H1 (cell line): ENCODE results near the gene SH3GL2. TPM values are rescaled to one million over a fixed set of nuclear protein-coding genes. Genes with fewer than 3 reads are reported as not detected.

ENCODE experiments used
- CTCF ChIA-PET: fragments of 300-600 bp; sonication (Branson Sonifier 250); formaldehyde crosslinking; loops from one replicate; lab custom pipeline; 2021; ENCODE audit not compliant: partially characterized antibody; lab: Charles Lee
- POLR2A ChIA-PET: fragments of 300-600 bp; sonication (Branson Sonifier 250); formaldehyde crosslinking; loops from one replicate; lab custom pipeline; 2021; ENCODE audit warnings: inconsistent platforms; ENCODE audit not compliant: partially characterized antibody; lab: Charles Lee
- DNase-seq, 2 experiments: peaks; one replicate each; pipeline versions ENCODE4 v3.0.0 to v3.0.0-alpha.2; 2010 to 2022; ENCODE audit warnings: low spot score in 2 of 2, low read depth in 1 of 2, mixed read lengths in 1 of 2
- FAIRE-seq: peaks from 2 replicates; lab custom pipeline; 2011; peaks lifted over from hg19 to GRCh38; lab: Jason Lieb, UNC
- H2AFZ ChIP-seq: 2 replicates; pipeline ENCODE4 v1.8.1; 2012; ENCODE audit warnings: low read length, inconsistent platforms
- H2AK5ac ChIP-seq: 2 replicates; pipeline ENCODE4 v1.6.1; 2013; ENCODE audit warnings: low read depth, low read length
- H2BK120ac ChIP-seq: replicated peaks from 2 replicates; pipeline ENCODE3; 2013; ENCODE audit warnings: low read depth, low read length, inconsistent platforms
- H2BK12ac ChIP-seq: 2 replicates; pipeline ENCODE4 v1.6.1; 2013; ENCODE audit warnings: low read depth, low read length
- H2BK15ac ChIP-seq: 2 replicates; pipeline ENCODE4 v1.6.1; 2013; ENCODE audit warnings: low read length
- H2BK20ac ChIP-seq: 2 replicates; pipeline ENCODE4 v1.6.1; 2013; ENCODE audit warnings: low read length
- H2BK5ac ChIP-seq: 2 replicates; pipeline ENCODE4 v1.6.1; 2013; ENCODE audit warnings: low read depth, low read length
- H3K14ac ChIP-seq: 2 replicates; pipeline ENCODE4 v1.6.1; 2013; ENCODE audit warnings: inconsistent platforms; ENCODE audit not compliant: insufficient read length
- H3K18ac ChIP-seq: 2 replicates; pipeline ENCODE4 v1.6.1; 2013; ENCODE audit warnings: low read length; ENCODE audit errors: extremely low read depth
- H3K23ac ChIP-seq: 2 replicates; pipeline ENCODE4 v1.6.1; 2013; ENCODE audit warnings: inconsistent platforms; ENCODE audit not compliant: insufficient read length
- H3K23me2 ChIP-seq: 2 replicates; pipeline ENCODE4 v1.6.1; 2013; ENCODE audit warnings: low read depth, low read length
- H3K27ac ChIP-seq: 2 replicates; pipeline ENCODE4 v1.6.1; 2011; ENCODE audit warnings: low read depth, low read length, inconsistent platforms
- H3K27me3 ChIP-seq, 4 experiments: replicated peaks in 1 of 4; 1 replicate in 1 of 4; 2 replicates in 3 of 4; pipeline versions ENCODE4 v1.6.1 to v1.8.1; 2011 to 2013; ENCODE audit warnings: low read length in 3 of 4, mild to moderate bottlenecking in 3 of 4, inconsistent platforms in 2 of 4, mixed read lengths in 2 of 4, moderate library complexity in 1 of 4; ENCODE audit not compliant: control insufficient read depth in 3 of 4, insufficient read depth in 3 of 4; ENCODE audit errors: extremely low read depth in 1 of 4
- H3K36me3 ChIP-seq, 4 experiments: 2 replicates each; pipeline versions ENCODE4 v1.6.1 to v1.8.1; 2011 to 2013; ENCODE audit warnings: mild to moderate bottlenecking in 4 of 4, low read length in 3 of 4, moderate library complexity in 2 of 4, control low read depth in 1 of 4, inconsistent platforms in 1 of 4; ENCODE audit not compliant: insufficient read depth in 4 of 4, control insufficient read depth in 2 of 4
- H3K4ac ChIP-seq: replicated peaks from 2 replicates; pipeline ENCODE3; 2013; ENCODE audit warnings: low read length, low read depth, mixed read lengths, inconsistent platforms; ENCODE audit not compliant: insufficient read length
- H3K4me1 ChIP-seq, 4 experiments: replicated peaks in 1 of 4; 1 replicate in 1 of 4; 2 replicates in 3 of 4; pipeline versions ENCODE4 v1.6.1 to v1.8.1; 2011 to 2013; ENCODE audit warnings: low read length in 3 of 4, inconsistent platforms in 2 of 4, mixed read lengths in 1 of 4; ENCODE audit not compliant: insufficient read depth in 4 of 4, control insufficient read depth in 3 of 4
- H3K4me2 ChIP-seq, 2 experiments: 2 replicates each; pipeline versions ENCODE4 v1.6.1 to v1.8.1; 2011 to 2013; ENCODE audit warnings: low read depth in 2 of 2, low read length in 2 of 2, control low read depth in 1 of 2, inconsistent platforms in 1 of 2, mild to moderate bottlenecking in 1 of 2; ENCODE audit not compliant: insufficient read depth in 1 of 2
- H3K4me3 ChIP-seq, 4 experiments: fragments of 200-600, 300-600 bp in 1 of 4; sonication (generic), shearing (Covaris generic), sonication (Bioruptor Twin) in 1 of 4; 2 replicates each; pipeline versions ENCODE4 v1.5.1 to v1.8.1; 2011 to 2016; ENCODE audit warnings: low read length in 4 of 4, low read depth in 3 of 4, control low read depth in 2 of 4, inconsistent platforms in 2 of 4, mild to moderate bottlenecking in 2 of 4, mixed read lengths in 1 of 4, moderate library complexity in 1 of 4; ENCODE audit not compliant: insufficient read depth in 2 of 4; ENCODE audit errors: extremely low read depth in 1 of 4
- H3K56ac ChIP-seq: replicated peaks from 2 replicates; pipeline ENCODE3; 2013; ENCODE audit warnings: low read depth, mild to moderate bottlenecking, mixed read lengths, low read length, inconsistent platforms; ENCODE audit not compliant: insufficient read length
- H3K79me1 ChIP-seq: 2 replicates; pipeline ENCODE4 v1.6.1; 2013; ENCODE audit warnings: low read depth, low read length, control low read depth
- H3K79me2 ChIP-seq, 2 experiments: 2 replicates each; pipeline versions ENCODE4 v1.6.1 to v1.8.1; 2012 to 2013; ENCODE audit warnings: low read length in 2 of 2, mild to moderate bottlenecking in 2 of 2, inconsistent platforms in 1 of 2; ENCODE audit not compliant: insufficient read depth in 2 of 2, control insufficient read depth in 1 of 2
- H3K9ac ChIP-seq, 4 experiments: replicated peaks in 1 of 4; 1 replicate in 1 of 4; 2 replicates in 3 of 4; pipeline versions ENCODE4 v1.6.1 to v1.8.1; 2011 to 2013; ENCODE audit warnings: low read depth in 3 of 4, low read length in 3 of 4, control low read depth in 2 of 4, mild to moderate bottlenecking in 2 of 4, moderate library complexity in 2 of 4, inconsistent platforms in 1 of 4; ENCODE audit errors: extremely low read depth in 1 of 4
- H3K9me3 ChIP-seq, 2 experiments: 2 replicates each; pipeline versions ENCODE4 v1.6.1 to v1.8.1; 2012 to 2013; ENCODE audit warnings: mild to moderate bottlenecking in 2 of 2, moderate library complexity in 2 of 2, control low read depth in 1 of 2, inconsistent platforms in 1 of 2, low read depth in 1 of 2, low read length in 1 of 2, mixed read lengths in 1 of 2; ENCODE audit not compliant: insufficient read depth in 2 of 2
- H4K20me1 ChIP-seq, 2 experiments: replicated peaks in 1 of 2; 2 replicates each; pipeline versions ENCODE3 to v1.8.1; 2011 to 2013; ENCODE audit warnings: inconsistent platforms in 2 of 2, low read length in 2 of 2, mild to moderate bottlenecking in 1 of 2; ENCODE audit not compliant: insufficient read depth in 2 of 2, control insufficient read depth in 1 of 2
- H4K5ac ChIP-seq: 2 replicates; pipeline ENCODE4 v1.6.1; 2013; ENCODE audit warnings: low read length, low read depth, mixed read lengths, inconsistent platforms; ENCODE audit not compliant: insufficient read length
- H4K8ac ChIP-seq: 2 replicates; pipeline ENCODE4 v1.8.0; 2013; ENCODE audit warnings: mild to moderate bottlenecking, moderate library complexity, low read length, inconsistent platforms; ENCODE audit not compliant: insufficient read depth; ENCODE audit errors: extremely low read depth
- H4K91ac ChIP-seq: replicated peaks from 2 replicates; pipeline ENCODE3; 2013; ENCODE audit warnings: low read length, mixed read lengths, inconsistent platforms; ENCODE audit not compliant: insufficient read length
- ASH2L ChIP-seq: fragments of 200-600, 300-600 bp; sonication (generic); IDR thresholded peaks from one replicate; pipeline ENCODE4 v1.7.1; 2017; ENCODE audit warnings: low read length
- BACH1 ChIP-seq: IDR thresholded peaks from 2 replicates; pipeline ENCODE4 v1.6.1; 2012; ENCODE audit warnings: low read length, improper control_type of control experiment
- CEBPB ChIP-seq: IDR thresholded peaks from 2 replicates; pipeline ENCODE4 v1.6.1; 2012; ENCODE audit warnings: low read depth, low read length
- HDAC6 ChIP-seq: IDR thresholded peaks from one replicate; pipeline ENCODE4 v1.7.1; 2012; ENCODE audit warnings: low read depth, mild to moderate bottlenecking, inconsistent platforms, low read length, moderate library complexity
- PHF8 ChIP-seq: fragments of 200-600 bp; sonication (generic); conservative IDR thresholded peaks from 2 replicates; pipeline ENCODE4 v1.7.1; 2012; ENCODE audit warnings: low read depth, mild to moderate bottlenecking, inconsistent platforms, low read length, moderate library complexity
- POLR2AphosphoS5 ChIP-seq: IDR thresholded peaks from 2 replicates; pipeline ENCODE4 v1.6.1; 2011; ENCODE audit warnings: low read depth, low read length
- RXRA ChIP-seq: IDR thresholded peaks from 2 replicates; pipeline ENCODE4 v1.6.1; 2011; ENCODE audit warnings: low read depth, mild to moderate bottlenecking, low read length, moderate library complexity; ENCODE audit not compliant: insufficient read depth
- SAP30 ChIP-seq: fragments of 300-600 bp; sonication (generic); IDR thresholded peaks from 2 replicates; pipeline ENCODE4 v1.7.1; 2012; ENCODE audit warnings: low read length, moderate library complexity, mild to moderate bottlenecking, inconsistent platforms; ENCODE audit not compliant: insufficient read depth, insufficient replicate concordance
- SRF ChIP-seq: IDR thresholded peaks from 2 replicates; pipeline ENCODE4 v1.6.1; 2011; ENCODE audit warnings: mild to moderate bottlenecking, low read depth, low read length, moderate library complexity
- SUZ12 ChIP-seq: fragments of 200-600 bp; sonication (generic); IDR thresholded peaks from 2 replicates; pipeline ENCODE4 v1.6.1; 2012; ENCODE audit warnings: mild to moderate bottlenecking, inconsistent platforms, low read length, moderate library complexity, mixed read lengths
- TAF7 ChIP-seq: optimal IDR thresholded peaks from 2 replicates; pipeline ENCODE3; 2011; ENCODE audit warnings: low read depth, mild to moderate bottlenecking, inconsistent platforms, low read length, moderate library complexity, borderline replicate concordance
- WGBS, 2 experiments: shearing (Covaris generic) in 1 of 2; methylation state at CpG; one replicate each; pipeline versions ENCODE4 v1.1.6 to v1.1.7; 2013 to 2015; ENCODE audit warnings: low lambda C conversion rate in 2 of 2, mixed read lengths in 2 of 2, inconsistent platforms in 1 of 2, low coverage in 1 of 2, missing lambda C conversion rate in 1 of 2; ENCODE audit not compliant: insufficient replicate concordance in 2 of 2, insufficient coverage in 1 of 2, insufficient read length in 1 of 2; ENCODE audit errors: extremely low coverage in 1 of 2, missing lambda C conversion rate in 1 of 2; 5-methylcytosine and 5-hydroxymethylcytosine counted together
- polyA plus RNA-seq, 7 experiments: library from polyadenylated mRNA; depleted of rRNA in 3 of 7; stranded (reverse) in 5 of 7; unstranded in 2 of 7; fragments of >200 nt in 5 of 7; fragments of 200-250 nt in 2 of 7; gene quantifications; 1 replicate in 5 of 7; 2 replicates in 1 of 7; 4 replicates in 1 of 7; pipeline versions ENCODE4 v1.2.1 to v1.2.3, GENCODE V29; 2011 to 2013; ENCODE audit warnings: missing spikeins in 2 of 7, mixed read lengths in 2 of 7
- total RNA-seq: library from RNA; stranded (reverse); fragmentation: NEBNext Ultra II Directional; extraction: Animal tissue kit (Norgen Biotek cat#: 25700); gene quantifications from 2 replicates; pipeline ENCODE4 v1.2.1, GENCODE V29; 2021

Gene SH3GL2
- total and polyA plus RNA-seq, 2 of the 8 experiments (the other 6 are each of a cell fraction or from before 2014, with no cell fraction given), result 4.7 to 5.3 TPM

DNA sequence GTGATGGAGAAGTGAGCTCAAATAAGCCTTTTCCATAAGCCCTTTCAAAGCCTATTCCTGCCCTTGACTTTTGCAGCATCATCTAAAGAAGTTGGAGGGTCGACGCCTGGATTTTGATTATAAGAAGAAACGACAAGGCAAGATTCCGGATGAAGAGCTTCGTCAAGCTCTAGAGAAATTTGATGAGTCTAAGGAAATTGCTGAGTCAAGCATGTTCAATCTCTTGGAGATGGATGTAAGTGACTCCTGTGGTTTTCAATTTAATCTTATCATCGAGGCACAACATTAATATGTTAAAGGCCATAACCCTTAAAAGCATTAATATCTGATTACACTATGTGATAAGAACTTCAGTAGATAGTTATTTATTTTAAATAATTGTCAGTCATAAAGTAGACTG, 210.4 kb downstream of the SH3GL2 start:
- no peak overlapping the region for H2BK20ac ChIP-seq
- H2BK12ac ChIP-seq, result no peak overlapping the region
- no peak overlapping the region for H3K4me3 ChIP-seq
- H4K91ac ChIP-seq, result no peak overlapping the region
- no peaks in the 10 kb centered on the region for H3K27me3 ChIP-seq
- FAIRE-seq (no peak), DNase-seq (no peak)
- no peak overlapping the region for H2BK5ac ChIP-seq
- no peak for TF ChIP-seq SRF
- TF ChIP-seq HDAC6, result no peak
- TF ChIP-seq ASH2L, result no peak
- TF ChIP-seq BACH1, result no peak
- no peak for TF ChIP-seq POLR2AphosphoS5
- no peak for TF ChIP-seq CEBPB
- no peak for TF ChIP-seq PHF8
- no peak for TF ChIP-seq RXRA
- TF ChIP-seq TAF7, result no peak
- TF ChIP-seq SAP30, result no peak
- no peak for TF ChIP-seq SUZ12
- no peak overlapping the region for H3K4ac ChIP-seq
- H3K36me3 ChIP-seq, result no peaks in the 10 kb centered on the region
- H3K4me1 ChIP-seq, result no peaks in the 10 kb centered on the region
- no peaks in the 10 kb centered on the region for H3K23me2 ChIP-seq
- ChIA-PET CTCF (interaction anchor here (1.0 to 7.2 kb wide), 4 partner anchors 12 to 262 kb away, joined by 3 to 45 read pairs (median 6); no protein-coding TSS in a partner anchor), POLR2A (no interaction called here)
- no peak overlapping the region for H2AK5ac ChIP-seq
- H3K27ac ChIP-seq, result no peak overlapping the region
- H4K20me1 ChIP-seq, result peaks cover 0 to 3% of the 10 kb centered on the region in 2 experiments
- no peak overlapping the region for H3K56ac ChIP-seq
- H3K9ac ChIP-seq, result no peak overlapping the region
- no peaks in the 10 kb centered on the region for H3K9me3 ChIP-seq
- no peak overlapping the region for H2BK15ac ChIP-seq
- no peak overlapping the region for H2BK120ac ChIP-seq
- whole genome bisulfite sequencing, 2 experiments, result 94% methylated on average over 6 of the region's 6 CpGs; no CpG with 5 or more reads in 1 of the 2 experiments
- H3K23ac ChIP-seq, result no peak overlapping the region
- H3K79me2 ChIP-seq, result no peaks in the 10 kb centered on the region
- no peak overlapping the region for H3K18ac ChIP-seq
- no peak overlapping the region for H3K4me2 ChIP-seq
- no peak overlapping the region for H4K8ac ChIP-seq
- H3K79me1 ChIP-seq, result no peaks in the 10 kb centered on the region
- H4K5ac ChIP-seq, result no peak overlapping the region
- H3K14ac ChIP-seq, result no peak overlapping the region
- no peak overlapping the region for H2AFZ ChIP-seq
